MM.1S (cell line): ENCODE data around the gene E2F3.

Source experiments
- CTCF ChIP-seq: fragments of 300-600 bp; sonication (generic); IDR thresholded peaks from 2 replicates; pipeline ENCODE4 v1.5.1; 2016; ENCODE audit warnings: antibody characterized with exemption, low read length, mixed read lengths
- EZH2 ChIP-seq: fragments of 300-600 bp; sonication (generic); optimal IDR thresholded peaks from 2 replicates; pipeline ENCODE3; 2017; ENCODE audit warnings: low read depth, mild to moderate bottlenecking, antibody characterized with exemption, low read length, mixed read lengths
- EZH2phosphoT487 ChIP-seq: fragments of 300-600 bp; sonication (generic); IDR thresholded peaks from 2 replicates; pipeline ENCODE4 v1.6.1; 2018; ENCODE audit warnings: antibody characterized with exemption, low read length

DNA sequence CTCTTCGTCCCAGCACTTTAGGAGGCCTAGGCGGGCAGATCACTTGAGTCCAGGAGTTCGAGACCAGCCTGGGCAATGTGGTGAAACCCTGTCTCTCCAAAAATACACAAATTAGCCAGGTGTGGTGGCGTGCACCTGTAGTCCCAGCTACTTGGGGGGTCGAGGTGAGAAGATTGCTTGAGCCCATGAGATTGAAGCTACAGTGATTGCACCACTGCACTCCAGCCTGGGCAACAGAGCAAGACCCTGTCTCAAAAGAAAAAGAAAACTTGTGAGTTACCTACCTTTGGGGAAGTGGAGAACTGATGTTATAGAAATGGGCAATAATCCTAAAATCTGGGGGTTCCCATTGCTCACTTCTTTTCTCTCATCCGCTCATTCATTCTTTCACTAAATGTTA, 58.0 kb downstream of the E2F3 start:
- no peak for TF ChIP-seq EZH2
- TF ChIP-seq CTCF, result no peak
- TF ChIP-seq EZH2phosphoT487, result no peak
